Psoas muscle (tissue), 8 donors: ENCODE data around the gene UBE2M. TPM values are rescaled to one million over a fixed set of nuclear protein-coding genes. Genes with fewer than 3 reads are reported as not detected.
A peak's percentile ranks its signal among the peaks of the same experiment; 100 is the strongest.

Experiments used
- ATAC-seq, 4 donors: fragments of 200-7000 bp; cut with Tn5 transposase; one replicate each; pipeline ENCODE4 v1.9.1; 2020; ENCODE audit warnings: moderate library complexity in 3 of 4, mild to moderate bottlenecking in 2 of 4
- DNase-seq, 2 donors: peaks; one replicate each; pipeline ENCODE4 v3.0.0-alpha.2; 2020
- H3K27ac ChIP-seq: fragments of 200-600 bp; one replicate; pipeline ENCODE4 v1.8.0; 2022
- H3K27me3 ChIP-seq, 3 donors: fragments of 200-600 bp in 1 of 3; one replicate each; pipeline versions ENCODE4 v1.6.1 to v1.8.0; 2013 to 2022; ENCODE audit warnings: low read length in 2 of 3, mild to moderate bottlenecking in 2 of 3, moderate library complexity in 1 of 3; ENCODE audit not compliant: insufficient read depth in 3 of 3
- H3K36me3 ChIP-seq, 2 donors: fragments of 200-600 bp in 1 of 2; one replicate each; pipeline versions ENCODE4 v1.6.1 to v1.8.0; 2013 to 2022; ENCODE audit warnings: low read depth in 1 of 2, mild to moderate bottlenecking in 1 of 2, moderate library complexity in 1 of 2; ENCODE audit not compliant: insufficient read depth in 1 of 2
- H3K4me1 ChIP-seq: fragments of 200-600 bp; one replicate; pipeline ENCODE4 v1.8.0; 2022
- H3K4me3 ChIP-seq: fragments of 200-600 bp; one replicate; pipeline ENCODE4 v1.8.0; 2022; ENCODE audit warnings: mild to moderate bottlenecking
- H3K9me3 ChIP-seq: fragments of 200-600 bp; one replicate; pipeline ENCODE4 v1.8.0; 2022
- WGBS, 3 donors: extraction: QIAGEN DNeasy Blood & Tissue Kit; methylation state at CpG; one replicate each; pipeline versions ENCODE4 v1.1.6 to v1.1.7; 2013; 5-methylcytosine and 5-hydroxymethylcytosine counted together
- intact Hi-C, 2 donors: fragments of 100-400 bp; cut with DNase I; formaldehyde crosslinking; loops; one replicate each; pipeline versions ENCODE4 v1.11.0 to v1.14.2; 2022
- polyA plus RNA-seq, 3 donors: library from polyadenylated mRNA; stranded (reverse); fragments of 200-250 nt; gene quantifications; one replicate each; pipeline ENCODE4 v1.2.3, GENCODE V29; 2013
- total RNA-seq, 4 donors: library from RNA; stranded (reverse); fragmentation: NEBNext Ultra II Directional in 2 of 4; extraction: Animal tissue kit (Norgen Biotek cat#: 25700) in 2 of 4; gene quantifications; one replicate each; pipeline versions ENCODE4 v1.2.1 to v1.2.4, GENCODE V29; 2021 to 2023
- TF ChIP-seq, protein P1 (sequence below): fragments of 200-600 bp; IDR thresholded peaks from one replicate; pipeline ENCODE4 v1.8.0; 2022; ENCODE audit warnings: antibody characterized with exemption
- donor health status: healthy with polysubstance abuse.
- donor health status: DM: no; HTN: no; CAD: no; lungs with moderate emphysema.
- donor health status: Bipolar disorder and iron deficiency.
- donor health status: healthy.
- donor health status: DM: yes; HTN: yes; CAD: no.
- donor health status: DM: no; HTN: no; CAD: no.
- donor health status: DM: no; HTN: no; CAD: no.
- donor health status: DM: yes; HTN: yes; CAD: no.

Gene UBE2M
- total and polyA plus RNA-seq, 7 donors: 86.8 to 146 (median 144) TPM

DNA sequence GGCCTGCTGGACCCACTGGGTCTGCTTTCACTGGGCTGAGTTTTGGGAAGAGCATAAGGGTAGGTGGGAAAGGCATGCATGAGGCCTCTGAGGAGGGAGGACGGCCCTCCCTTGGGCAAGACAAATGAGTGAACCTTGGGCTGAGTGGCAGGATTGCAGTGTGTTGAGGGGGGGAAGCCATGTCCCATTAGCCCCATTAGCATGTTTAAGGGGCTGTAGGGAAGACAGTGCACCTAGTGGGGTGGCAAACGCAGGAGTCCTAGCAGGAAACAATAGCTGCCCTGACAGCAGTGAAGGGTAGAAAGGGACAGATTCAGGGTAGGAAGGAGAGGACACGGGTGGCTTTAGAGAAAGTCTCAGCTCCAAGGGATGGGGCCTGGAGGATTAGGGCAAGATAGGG lies 35.7 kb downstream of the UBE2M start:
- no peak for DNase-seq
- H3K27ac ChIP-seq: no peak overlapping the region
- TF ChIP-seq, protein P1, sequence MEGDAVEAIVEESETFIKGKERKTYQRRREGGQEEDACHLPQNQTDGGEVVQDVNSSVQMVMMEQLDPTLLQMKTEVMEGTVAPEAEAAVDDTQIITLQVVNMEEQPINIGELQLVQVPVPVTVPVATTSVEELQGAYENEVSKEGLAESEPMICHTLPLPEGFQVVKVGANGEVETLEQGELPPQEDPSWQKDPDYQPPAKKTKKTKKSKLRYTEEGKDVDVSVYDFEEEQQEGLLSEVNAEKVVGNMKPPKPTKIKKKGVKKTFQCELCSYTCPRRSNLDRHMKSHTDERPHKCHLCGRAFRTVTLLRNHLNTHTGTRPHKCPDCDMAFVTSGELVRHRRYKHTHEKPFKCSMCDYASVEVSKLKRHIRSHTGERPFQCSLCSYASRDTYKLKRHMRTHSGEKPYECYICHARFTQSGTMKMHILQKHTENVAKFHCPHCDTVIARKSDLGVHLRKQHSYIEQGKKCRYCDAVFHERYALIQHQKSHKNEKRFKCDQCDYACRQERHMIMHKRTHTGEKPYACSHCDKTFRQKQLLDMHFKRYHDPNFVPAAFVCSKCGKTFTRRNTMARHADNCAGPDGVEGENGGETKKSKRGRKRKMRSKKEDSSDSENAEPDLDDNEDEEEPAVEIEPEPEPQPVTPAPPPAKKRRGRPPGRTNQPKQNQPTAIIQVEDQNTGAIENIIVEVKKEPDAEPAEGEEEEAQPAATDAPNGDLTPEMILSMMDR: no peak
- peaks cover 17% of the 10 kb centered on the region for H3K4me1 ChIP-seq
- H3K36me3 ChIP-seq: no peaks in the 10 kb centered on the region
- H3K9me3 ChIP-seq: no peaks in the 10 kb centered on the region
- WGBS, 3 donors: 78 to 85% (median 80%) methylated on average over 3 of the region's 3 CpGs
- H3K27me3 ChIP-seq: no peaks in the 10 kb centered on the region
- intact Hi-C loops: no loop called here
- H3K4me3 ChIP-seq: no peak overlapping the region
- no peak for ATAC-seq

DNA sequence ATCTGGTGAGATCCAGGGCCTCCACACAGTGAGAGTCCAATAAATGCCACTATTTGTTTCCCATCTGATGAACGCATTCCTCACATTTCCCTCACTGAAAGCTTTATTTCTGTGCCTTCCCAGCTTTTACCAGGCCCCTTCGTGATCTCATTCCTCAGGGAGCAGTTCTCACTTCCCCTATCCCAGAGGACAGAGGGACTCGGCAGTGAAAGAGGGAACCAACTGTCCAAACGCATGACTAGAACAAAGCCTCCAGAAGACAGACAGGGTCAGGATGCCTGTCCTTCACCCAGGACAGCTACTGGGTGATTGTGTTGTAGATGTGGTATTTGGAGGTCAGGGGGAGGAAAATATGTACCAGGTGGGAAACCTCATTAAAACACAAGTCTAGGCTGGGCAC lies 36.8 kb downstream of the UBE2M start:
- H3K4me1 ChIP-seq: peaks cover 17% of the 10 kb centered on the region
- DNase-seq (no peak), ATAC-seq (no peak)
- H3K9me3 ChIP-seq: no peaks in the 10 kb centered on the region
- no peaks in the 10 kb centered on the region for H3K27me3 ChIP-seq
- WGBS, 3 donors: 45 to 50% (median 46%) methylated on average over 4 of the region's 4 CpGs
- TF ChIP-seq, protein P1: no peak
- H3K4me3 ChIP-seq: no peak overlapping the region
- intact Hi-C loops: loop anchor here in 1 of 2 donors (2.0 kb wide), 1 partner anchor 21 kb away; no protein-coding TSS in a partner anchor
- peak overlapping the region; percentile 6 for H3K27ac ChIP-seq
- H3K36me3 ChIP-seq: peaks cover 0 to 9% of the 10 kb centered on the region in 2 donors

DNA sequence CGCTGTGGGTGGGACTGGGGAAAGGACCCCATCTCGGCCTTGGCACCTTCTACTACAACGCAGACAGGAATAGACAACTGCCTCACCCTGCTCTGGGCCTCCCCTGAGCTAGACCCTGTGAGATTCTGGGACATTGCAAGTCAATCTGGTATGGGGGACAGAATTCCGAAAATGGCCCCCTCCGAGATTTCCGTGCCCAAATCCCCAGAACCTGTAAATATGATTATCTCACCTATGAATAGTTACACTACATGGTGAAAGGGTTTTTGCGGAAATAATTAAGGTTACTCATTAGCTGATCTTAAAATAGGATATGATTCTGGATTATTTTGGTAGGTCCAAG lies 38.2 kb downstream of the UBE2M start:
- 4 to 9% (median 7%) methylated on average over 7 of the region's 7 CpGs for WGBS, 3 donors
- intact Hi-C loops: loop anchor here in 1 of 2 donors (2.0 kb wide), 1 partner anchor 23 kb away; no protein-coding TSS in a partner anchor
- Histone ChIP-seq H3K27ac (peak overlapping the region; percentile 97), H3K27me3 (no peaks in the 10 kb centered on the region), H3K4me3 (peak overlapping the region; percentile 98), H3K9me3 (no peaks in the 10 kb centered on the region), H3K36me3 (peaks cover 0 to 20% of the 10 kb centered on the region in 2 donors), H3K4me1 (peaks cover 27% of the 10 kb centered on the region)
- TF ChIP-seq, protein P1: no peak
- DNase-seq (no peak), ATAC-seq (peak in 2 of 4 donors; percentile 24 to 39)

DNA sequence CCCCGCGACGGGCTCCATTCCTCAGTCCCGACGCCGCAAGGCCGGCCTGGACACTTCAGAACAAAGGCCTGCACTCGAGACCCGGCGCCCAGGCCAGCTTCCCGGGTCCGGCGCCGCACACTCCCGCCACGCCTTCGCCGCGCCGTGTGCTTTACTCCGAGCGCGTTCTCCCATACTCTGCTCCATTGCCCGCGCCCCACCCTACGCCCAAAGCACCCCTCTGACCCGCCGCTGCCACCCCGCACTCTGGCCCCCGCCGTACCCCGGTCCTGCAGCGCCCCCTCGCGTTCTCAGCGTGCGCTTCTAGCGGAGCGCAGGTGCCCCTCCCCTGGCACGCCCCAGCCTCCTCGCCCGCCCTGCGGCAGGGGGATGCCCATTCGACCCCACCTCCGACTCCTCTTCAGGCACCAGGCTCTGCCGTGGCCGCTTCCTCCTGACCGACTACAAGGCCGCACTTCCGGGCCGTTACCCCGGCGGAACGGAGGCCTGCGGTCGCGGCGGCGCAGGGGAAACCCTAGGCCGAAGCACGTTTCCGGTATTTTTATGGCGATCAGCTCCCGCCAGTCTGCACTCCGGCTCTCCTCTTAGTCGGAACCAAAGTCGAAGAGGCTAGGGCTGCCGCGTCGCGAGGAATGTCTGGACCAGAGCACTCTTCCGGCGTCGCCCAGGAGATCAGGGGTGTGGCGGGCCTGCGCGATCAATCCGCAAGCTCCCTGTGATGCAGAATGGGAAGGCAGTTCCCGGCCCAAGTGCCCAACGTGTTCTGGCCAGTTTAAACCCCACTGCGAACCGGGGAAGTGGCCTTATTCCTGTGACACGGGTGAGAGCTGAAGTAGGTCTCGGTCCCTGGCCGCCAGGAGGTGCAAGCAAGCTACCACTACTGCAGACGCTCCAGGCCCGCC lies 38.8 kb downstream of the UBE2M start, which contains the start of gene ZBTB45:
ZBTB45 (minus strand) TSS at position 456 of the 902 bp plus-strand sequence. CDS start 2,137 bp downstream, outside the sequence.
- H3K4me3 ChIP-seq: peak within 1 kb of the TSS; percentile 98
- peaks cover 0 to 20% of the 10 kb centered on the region in 2 donors for H3K36me3 ChIP-seq
- DNase-seq (peak; percentile 90 to 96), ATAC-seq (peak; percentile 90 to 91 (median 91))
- 0% methylated on average over 76 to 87 of the region's 87 CpGs for WGBS, 3 donors
- intact Hi-C loops: loop anchor here in 1 of 2 donors (2.0 kb wide), 1 partner anchor 23 kb away; no protein-coding TSS in a partner anchor
- peaks cover 30% of the 10 kb centered on the region for H3K4me1 ChIP-seq
- no peaks in the 10 kb centered on the region for H3K9me3 ChIP-seq
- TF ChIP-seq, protein P1: peak; percentile 55
- no peaks in the 10 kb centered on the region for H3K27me3 ChIP-seq
- peak within 1 kb of the TSS; percentile 97 for H3K27ac ChIP-seq
